Stimulated activated CD8-positive, alpha-beta memory T cell treated with anti-CD3 and anti-CD28 coated beads, Interleukin-7, amount 100 ng/mL, for 24 hours (primary cell): ENCODE results near the gene OTUD3.
"Not testable (repeated sequence)": the region's sequence is repeated elsewhere in the genome, so short reads cannot be mapped to it uniquely, and the experiment has no call there.

ENCODE experiments used
- DNase-seq: peaks from one replicate; pipeline ENCODE4 v3.0.0-alpha.2; 2020; ENCODE audit warnings: low read depth

The OTUD3 gene

DNA sequence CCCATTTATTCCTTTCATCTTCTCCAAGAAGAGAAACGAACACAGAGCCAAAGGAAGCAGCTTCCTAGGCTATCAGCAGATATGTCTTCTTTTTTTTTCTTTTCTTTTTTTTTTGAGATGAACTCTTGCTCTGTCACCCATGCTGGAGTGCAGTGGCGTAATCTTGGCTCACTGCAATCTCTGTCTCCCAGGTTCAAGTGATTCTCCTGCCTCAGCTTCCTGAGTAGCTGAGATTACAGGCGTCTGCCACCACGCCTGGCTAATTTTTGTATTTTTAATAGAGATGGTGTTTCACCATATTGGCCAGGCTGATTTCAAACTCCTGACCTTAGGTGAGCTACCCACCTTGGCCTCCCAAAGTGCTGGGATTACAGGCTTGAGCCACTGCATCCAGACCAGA is 13.6 kb upstream of the OTUD3 start:
- DNase-seq = not testable (repeated sequence)

DNA sequence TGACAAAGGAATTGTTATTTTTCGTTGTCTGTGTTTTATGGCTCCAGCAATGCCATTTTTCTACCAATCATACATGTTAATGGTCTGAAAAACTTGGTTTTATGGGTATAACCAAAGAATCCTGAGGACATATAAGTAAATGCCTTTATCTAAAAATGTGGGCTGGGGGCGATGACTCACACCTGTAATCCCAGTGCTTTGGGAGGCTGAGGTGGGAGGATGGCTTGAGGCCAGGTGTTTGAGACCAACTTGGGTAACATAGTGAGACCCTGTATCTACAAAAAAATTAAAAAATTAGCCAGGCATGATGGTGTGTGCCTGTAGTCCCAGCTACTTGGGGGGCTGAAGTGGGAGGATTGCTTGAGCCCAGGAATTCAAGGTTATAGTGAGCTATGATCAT is 12.7 kb upstream of the OTUD3 start:
- DNase-seq = not testable (repeated sequence)

DNA sequence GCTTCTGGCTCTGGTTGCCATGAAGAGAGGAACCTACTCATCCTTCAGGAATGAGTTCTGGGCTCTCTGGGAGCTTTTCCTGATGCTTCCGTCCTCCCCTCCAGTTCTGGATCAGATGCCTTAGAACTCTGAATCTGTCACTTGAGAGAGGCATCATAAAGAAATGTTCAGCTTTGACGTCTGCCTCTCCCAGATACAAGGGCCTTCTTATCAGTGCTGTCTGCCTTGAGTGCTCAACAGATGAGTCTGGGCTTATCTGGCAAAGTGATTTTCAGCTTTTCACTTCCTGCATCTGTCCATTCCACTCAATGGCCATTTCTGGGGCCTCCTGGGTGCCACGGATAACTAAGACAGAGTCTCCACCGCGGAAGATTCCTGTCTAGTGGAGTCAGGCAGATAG is 12.3 kb upstream of the OTUD3 start:
- no peak for DNase-seq

DNA sequence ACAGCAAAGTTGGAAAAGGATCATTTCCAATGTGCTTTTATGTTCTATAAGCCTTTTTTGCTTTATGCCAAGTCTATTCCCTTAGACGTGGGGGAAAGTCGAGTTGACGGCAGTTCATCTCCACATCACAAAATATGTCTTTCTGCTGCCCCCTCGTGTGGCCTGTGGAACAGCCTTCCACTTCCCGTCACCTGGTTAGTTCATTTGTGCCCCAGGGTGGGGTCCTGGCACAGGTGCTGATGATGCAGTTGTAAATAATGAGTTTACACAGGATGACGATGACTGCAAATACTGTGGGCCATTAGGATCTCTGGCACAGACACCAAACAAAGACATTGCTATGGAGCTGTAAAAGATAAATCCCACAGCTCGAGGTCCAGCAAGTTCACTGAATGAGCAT is 10.0 kb upstream of the OTUD3 start:
- no peak for DNase-seq

DNA sequence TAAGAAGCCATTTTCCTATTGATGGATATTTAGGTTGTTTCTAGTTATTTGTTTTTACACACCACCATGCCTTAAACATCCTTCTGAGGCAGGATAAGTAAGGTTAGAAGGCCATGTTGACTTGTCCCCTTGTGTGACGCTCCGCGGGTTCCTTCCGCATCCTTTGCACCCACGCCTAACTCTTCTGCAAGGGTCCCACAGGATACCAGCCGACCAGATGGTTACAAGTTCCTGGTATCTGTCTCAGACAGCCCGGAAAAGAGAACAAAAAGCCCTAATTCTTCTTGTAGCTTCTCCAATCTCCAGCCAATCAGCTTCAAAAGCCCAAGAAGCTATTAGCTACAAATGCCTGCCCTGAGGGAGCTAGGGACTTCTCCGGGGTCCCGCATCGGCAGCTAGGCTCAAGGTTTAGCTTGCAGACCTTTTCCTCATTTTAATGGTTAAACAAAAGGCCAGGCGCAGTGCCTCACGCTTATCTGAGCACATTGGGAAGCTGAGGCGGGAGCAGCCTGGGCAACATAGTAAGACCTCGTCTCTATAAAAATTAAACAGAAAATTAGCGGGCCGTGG is 4.9 kb upstream of the OTUD3 start:
- no peak for DNase-seq

DNA sequence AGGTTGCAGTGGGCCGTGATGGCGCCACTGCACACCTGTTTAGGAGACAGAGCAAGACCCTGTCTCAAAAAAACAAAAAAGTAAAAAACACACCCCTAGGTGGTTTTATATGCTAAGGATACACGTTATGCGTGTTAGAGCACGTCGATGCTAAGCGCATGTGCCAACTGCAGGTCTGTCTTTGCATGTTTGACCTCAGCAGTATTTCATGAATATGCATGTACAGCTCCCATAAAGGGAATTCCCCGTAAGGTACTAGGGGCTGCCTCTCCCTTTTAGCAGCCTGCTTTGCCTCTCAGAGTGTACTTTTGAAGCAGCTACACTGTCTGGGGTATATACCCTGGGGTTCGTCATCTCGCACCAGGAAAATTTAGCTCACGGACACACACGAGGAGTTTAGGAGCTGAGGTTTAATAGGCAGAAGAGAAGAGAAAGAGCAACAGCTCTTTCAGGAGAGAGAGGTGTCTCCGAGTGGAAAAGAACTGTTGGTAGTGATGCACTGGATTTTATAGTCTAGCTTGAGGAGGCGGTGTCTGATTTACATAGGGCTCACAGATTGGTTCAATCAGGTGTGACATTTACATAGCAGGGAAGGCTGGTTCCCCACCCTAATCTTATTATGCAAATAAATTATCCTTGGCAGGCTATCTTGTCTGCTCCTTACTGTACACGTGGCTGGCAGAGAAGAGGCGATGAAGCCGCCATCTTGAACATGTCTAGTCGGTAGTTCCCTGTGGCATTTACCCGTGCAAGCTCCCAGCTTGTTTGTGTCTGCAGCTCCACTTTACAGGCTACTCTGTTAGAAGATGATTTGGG is 4.2 kb upstream of the OTUD3 start:
- DNase-seq = no peak

DNA sequence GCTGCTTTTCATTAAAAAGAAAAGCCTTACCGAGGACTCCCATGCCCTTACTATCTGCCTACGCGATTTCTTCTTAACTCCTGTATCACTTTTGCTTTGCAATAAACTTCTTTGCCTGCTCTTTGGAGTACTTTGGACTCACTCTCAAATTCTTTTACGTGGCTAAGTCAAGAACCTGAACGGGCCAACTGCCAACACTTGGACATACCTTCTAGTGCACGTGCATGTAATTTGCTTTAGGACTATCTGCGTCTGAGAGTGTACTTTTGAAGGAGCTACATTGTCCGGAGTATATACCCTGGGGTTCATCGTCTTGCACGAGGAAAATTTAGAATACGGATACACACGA is 3.6 kb upstream of the OTUD3 start:
- no peak for DNase-seq

DNA sequence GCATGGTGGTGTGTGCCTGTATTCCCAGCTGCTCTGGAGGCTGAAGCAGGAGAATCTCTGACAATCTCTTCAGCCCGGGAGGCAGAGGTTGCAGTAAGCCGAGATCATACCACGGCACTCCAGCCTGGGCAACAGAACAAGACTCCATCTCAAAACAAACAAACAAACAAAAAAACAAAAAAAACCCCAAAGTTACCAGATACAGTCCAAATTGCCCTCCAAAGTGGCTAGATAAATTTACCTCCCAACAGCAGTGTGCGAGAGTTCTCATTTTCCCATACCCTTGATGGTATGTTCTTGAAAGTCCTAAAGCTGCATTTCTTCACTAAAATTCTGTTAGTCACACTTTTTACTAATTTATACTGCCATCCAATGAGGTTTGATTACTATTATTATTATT is 3.0 kb upstream of the OTUD3 start:
- no peak for DNase-seq

DNA sequence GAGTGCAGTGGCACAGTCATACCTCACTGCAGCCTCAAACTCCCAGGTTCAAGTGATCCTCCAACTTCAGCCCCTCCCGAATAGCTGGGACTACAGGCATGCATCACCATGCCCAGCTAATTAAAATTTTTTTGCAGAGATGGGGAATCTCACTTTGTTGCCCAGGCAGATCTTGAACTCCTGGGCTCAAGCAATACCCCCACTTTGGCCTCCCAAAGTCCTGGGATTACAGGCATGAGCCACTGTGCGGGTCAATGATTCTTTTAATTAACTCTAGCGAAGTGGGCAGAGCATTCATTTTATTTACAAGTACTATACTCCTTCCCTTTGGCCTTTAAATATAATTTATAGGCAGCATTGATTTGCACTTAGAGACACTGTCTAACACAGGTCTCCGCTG is 2.5 kb upstream of the OTUD3 start:
- no peak for DNase-seq

DNA sequence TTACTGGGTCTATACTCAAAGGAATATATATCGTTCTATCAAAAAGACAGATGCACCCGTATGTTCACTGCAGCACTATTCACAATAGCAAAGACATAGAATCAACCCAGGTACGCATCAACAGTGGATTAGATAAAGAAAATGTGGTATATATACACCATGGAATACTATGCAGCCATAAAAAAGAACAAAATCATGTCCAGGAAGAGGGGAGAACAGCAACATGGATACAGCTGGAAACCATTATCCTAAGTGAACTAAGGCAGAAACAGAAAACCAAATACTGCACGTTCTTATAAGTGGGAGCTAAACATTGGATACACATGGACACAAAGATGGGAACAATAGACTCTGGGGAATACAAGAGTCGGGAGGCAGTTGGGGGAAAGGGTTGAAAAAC is 1.4 kb upstream of the OTUD3 start:
- DNase-seq = not testable (repeated sequence)

DNA sequence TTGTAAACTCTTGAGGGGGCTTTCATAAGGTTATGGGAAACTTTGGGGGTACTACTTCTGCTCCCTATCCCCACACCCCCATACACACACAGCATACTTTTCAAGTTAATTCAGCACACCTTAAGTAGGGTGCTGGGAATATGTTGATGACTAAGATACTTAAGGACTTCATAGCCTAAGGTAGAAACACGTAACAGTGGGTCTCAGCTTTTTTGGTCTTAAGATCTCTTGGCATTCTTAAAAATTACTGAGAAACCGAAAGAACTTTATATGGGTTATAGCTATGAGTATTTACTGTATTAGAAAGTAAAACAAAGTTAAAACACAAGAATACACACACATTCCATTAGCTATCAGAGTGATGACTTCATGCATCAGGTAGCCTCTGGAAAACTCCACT is 2.1 kb downstream of the OTUD3 start:
- DNase-seq = no peak

DNA sequence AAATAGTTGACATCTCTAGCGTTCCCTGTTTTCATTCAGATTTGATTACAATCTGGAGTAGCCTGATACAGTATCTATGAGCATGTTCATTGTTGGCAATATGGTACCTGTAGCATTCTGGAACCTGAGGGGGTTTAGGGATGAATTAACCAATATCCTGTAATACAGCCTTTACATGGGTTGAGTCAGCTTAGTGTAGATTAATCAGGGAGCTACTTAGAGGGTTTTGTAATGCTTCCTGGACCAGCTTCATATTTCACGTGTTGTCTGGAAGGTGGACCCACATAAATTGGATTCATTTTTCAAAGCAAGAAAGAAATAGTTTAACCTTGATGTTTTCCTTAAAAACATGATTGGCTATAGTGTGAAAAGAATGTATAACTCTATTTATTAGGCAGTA is 3.6 kb downstream of the OTUD3 start:
- no peak for DNase-seq

DNA sequence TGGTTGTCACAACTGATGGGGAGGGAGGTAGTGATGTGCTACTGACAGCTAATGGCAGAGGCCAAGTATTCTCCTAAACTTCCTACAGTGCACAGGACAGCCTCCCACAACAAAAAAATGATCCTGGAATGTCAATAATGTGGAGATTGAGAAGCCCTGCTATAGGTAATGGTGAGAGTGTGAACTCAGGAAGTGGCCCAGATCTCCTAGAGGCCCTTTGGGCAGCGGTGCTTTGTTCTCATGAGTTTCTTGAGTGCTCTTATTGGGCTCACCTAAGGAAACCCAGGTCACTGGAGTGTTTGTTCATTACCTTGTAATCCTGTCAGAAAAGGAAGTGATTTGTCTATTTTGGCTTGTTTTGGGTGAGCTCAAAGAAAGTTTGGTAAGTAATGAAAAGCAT is 5.9 kb downstream of the OTUD3 start:
- DNase-seq = no peak

DNA sequence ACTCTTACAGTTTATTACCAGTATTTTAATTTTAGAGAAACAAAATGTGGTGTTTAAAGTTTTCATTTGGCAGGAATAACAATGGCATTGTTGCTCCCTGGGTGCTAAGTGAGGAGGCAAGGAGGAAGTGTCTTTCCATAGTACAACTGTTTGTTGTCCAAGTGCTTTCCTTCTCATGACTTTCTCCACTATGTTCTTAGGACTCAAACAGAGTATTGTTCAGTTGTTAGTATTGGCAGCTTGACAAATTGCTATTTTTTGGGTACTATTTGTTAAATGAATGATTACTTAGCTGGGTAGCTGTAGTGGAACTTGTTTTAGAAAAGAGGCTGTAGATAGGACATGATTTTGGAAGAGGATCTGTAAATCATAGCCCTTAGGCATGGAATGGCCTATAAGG is 7.5 kb downstream of the OTUD3 start:
- DNase-seq = no peak

DNA sequence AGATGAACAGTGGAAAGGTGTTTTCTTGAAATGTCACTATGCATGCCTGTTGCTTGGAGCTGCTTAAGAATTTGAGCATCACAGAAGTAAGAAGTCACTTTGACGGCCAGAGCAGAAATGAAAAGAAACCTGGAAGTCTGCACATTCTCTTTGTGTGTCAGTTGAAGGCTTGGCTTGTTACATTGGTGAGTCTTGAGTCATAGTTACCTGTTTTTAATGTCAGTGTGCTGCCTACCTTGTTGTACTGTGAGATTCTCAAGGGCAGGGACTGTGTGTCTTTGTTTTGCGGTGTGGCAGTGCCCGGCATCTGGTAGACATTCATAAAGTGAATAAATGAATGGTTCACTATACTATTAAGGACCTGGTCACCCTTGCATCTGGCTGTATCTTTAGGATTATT is 9.9 kb downstream of the OTUD3 start:
- no peak for DNase-seq

DNA sequence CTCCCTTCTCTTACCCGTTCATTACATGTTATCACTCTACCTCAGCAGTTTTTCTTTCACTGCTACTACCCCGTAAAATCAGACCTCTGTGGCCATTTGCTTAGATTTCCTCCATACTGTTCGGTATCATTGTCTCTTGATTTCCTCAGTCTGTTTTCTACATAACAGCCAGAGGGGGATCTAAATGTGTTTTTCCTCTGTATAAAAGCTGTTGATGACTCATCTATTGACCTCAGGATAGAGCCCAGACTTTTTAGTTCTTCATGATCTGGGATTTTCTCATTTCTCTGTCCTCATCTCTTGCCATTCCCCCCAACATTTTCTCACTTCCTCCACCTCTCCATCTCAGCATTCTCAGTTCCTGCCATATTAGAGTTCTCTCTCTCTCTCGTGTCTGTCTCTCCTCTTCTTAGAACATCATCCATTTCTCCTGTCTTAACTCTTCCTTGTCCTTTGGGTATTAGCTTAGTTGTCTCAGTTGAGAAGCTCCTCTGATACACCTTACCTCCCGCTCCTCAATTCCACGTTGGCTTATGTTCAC is 10.5 kb downstream of the OTUD3 start:
- DNase-seq = no peak

DNA sequence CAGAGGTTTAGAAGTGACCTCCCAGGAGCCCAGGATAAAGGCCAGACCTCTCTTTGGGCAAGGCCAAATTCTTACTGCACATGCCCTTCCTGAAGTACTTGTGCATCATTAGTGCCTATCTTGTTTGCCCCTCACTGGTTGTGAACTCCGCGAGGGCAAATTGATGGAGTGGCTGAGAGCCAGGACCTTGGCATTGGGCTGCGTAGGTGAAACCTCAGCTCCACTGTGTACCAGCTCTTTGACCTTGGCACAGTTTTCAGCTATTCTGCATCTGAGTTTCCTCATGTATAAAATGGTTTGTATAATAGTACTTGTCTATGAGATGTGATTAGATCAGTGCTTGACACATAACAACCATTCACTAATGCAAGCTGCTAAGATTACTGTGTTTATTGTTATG is 11.5 kb downstream of the OTUD3 start:
- DNase-seq = no peak

DNA sequence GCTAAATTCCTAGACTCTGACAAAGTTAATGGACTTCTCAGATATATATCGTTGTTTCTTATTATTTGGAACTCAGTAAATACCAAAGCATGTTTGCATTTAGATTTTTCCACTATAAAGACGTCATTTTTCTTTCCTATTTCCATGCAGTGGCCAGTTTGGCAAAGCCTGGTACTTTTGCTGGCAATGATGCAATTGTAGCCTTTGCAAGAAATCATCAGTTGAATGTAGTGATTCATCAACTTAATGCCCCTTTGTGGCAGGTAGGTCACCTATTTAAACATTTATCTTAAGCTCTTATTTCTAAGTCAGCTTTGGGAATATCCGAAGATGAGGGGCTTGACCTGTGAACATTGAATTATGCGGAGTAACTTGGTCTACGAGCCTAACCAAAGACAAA is 12.0 kb downstream of the OTUD3 start:
- DNase-seq = no peak

DNA sequence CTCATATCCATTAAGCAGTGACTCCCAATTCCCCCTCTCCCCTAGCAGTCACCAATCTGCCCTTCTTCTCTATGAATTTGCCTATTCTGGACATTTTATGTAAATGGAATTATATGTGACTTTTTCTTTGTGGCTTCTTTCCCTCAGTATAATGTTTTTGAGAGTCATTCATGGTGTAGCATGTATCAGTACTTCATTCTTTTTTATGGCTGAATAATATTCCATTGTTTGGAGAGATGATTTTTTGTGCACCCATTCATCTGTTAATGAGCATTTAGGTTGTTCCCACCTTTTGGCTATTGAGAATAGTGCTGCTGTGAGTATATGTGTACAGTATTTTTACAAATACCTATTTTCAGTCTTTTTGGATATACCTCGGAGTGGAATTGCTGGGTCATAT is 19.5 kb downstream of the OTUD3 start:
- DNase-seq = no peak

DNA sequence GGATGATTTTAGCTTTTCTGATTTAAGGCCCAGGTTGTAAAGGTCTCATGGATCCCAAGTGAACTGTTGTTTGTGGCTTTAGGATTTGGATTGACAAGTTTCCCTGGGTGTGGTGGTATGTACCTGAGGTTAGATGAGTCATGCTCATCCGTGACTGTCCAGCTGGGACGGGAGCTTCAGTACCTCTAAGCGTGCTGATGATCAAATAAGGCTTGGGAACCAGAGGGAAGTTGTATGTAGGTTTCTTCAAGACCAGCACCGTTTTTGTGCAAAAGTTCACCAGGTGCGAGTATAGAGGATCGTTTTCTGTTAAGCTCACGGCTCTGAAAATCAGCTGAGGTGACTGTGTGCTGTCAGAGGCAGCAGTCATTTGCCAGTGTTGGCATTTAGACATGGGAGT is 21.4 kb downstream of the OTUD3 start:
- no peak for DNase-seq

DNA sequence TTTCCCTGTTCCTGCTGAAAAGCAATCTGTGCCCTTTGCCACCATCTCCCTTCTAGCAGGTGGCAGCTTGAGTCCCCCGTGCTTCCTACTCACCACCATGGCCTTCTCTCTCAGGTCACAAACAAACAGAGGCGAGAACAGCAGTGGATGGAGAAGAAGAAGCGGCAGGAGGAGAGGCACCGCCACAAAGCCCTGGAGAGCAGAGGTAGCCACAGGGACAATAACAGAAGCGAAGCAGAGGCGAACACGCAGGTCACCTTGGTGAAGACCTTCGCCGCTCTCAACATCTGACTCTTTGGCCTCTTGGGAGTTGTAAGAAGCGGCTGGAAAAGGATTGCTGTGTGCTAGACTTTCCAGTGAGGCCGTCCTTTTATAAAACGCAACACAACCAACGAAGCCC is 25.3 kb downstream of the OTUD3 start:
- DNase-seq = no peak

DNA sequence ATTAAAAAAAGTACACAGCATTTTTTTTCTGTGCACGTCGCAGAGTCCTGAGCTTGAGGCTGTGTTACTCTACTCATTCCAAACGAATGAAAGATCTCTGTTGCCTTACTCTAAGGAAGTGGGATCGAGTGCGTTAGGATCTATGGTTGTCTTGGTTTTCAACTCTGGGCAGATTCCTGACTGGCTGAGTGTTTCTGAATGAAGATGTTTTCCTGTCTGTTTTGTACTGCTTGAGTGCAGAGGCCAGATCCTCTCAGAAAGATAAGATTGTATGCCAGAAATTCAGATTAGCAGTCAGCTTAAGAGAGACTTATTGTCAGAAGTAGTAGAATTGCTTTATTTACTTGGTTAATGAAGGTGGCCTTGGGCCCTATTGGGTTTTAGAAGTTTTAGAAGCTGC is 27.2 kb downstream of the OTUD3 start:
- no peak for DNase-seq

DNA sequence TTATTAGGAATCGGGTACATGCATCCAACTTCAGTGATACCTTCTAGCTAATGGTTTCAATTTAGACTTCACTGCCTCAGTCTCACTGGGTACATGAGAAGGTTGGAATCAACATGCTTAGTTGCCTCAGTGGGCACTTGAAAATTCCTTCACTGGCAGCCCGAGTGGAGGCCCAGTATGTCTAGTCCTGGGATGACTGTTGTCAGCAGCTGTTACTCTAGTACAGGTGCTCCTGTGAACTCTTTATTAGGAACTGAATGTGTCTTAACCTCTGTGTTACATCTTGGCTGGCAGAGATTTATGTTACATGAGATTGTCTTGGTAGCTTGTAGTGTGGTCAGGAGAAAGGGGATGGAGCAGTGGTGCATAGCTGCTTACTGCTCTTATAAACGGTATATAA is 27.8 kb downstream of the OTUD3 start:
- DNase-seq = no peak

DNA sequence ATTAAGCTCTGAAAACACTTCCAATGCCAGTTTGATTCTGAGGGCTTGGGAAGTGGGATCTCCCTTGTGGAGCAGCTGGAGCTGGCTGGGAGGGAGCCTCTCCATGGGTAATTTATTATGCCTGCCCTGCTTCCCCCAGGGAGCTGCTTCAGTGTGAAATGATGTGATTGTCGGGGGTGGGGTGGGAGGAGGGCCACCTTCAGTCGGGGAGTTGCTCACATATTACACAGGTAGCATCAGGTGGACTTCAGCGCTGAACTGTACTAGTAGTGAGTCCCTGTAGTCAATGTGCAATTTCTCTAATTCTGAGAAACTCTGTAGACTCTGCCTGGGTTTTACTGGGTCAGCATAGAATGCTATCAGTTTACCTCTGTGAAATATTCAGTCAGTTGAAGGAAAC is 28.5 kb downstream of the OTUD3 start:
- no peak for DNase-seq
